HG03457 (cell line): ENCODE measurements around the gene RBFOX2.

Experiments used
- ATAC-seq: cut with Tn5 transposase; IDR thresholded peaks from one replicate; pipeline ENCODE4 v1.9.1; 2021; ENCODE audit warnings: moderate number of reproducible peaks; ENCODE audit not compliant: unreplicated experiment

Gene RBFOX2

DNA sequence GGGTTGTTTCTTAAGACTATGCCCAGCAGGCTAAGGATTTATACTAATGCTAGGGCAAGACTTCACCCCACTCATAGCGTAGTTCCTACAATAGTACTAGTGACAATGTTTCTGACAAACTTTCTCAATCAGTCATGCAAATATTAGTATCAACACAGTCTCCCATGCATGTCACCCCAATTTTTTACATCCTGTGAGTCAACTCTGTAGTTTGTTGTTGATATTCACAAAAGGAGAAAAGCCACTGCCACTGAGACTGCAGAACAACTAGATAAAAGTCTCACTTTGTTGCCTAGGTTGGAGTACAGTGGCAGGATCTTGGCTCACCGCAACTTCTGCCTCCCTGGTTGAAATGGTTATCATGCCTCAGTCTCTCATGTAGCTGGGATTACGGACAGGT lies 155.2 kb downstream of the RBFOX2 start:
- ATAC-seq: no peak

DNA sequence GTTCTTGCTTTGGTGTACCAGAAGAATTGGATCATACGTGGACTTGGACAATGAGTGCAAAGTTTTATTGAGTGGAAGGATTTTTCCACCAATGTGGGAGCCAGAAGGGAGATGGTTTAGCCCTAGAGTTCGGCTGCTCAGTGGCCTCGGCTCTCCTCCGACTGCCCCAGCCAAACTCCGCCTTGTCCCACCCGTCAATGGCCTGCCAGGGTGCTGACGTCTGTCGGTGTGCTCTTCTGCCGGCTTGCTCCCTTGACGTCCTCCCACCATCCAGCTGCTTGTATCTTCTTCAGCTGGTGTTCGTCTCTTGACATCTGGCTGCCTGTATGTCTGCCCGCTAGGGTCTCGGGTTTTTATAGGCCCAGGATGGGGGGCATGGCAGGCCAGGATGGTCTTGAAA lies 156.2 kb downstream of the RBFOX2 start:
- ATAC-seq: no peak

DNA sequence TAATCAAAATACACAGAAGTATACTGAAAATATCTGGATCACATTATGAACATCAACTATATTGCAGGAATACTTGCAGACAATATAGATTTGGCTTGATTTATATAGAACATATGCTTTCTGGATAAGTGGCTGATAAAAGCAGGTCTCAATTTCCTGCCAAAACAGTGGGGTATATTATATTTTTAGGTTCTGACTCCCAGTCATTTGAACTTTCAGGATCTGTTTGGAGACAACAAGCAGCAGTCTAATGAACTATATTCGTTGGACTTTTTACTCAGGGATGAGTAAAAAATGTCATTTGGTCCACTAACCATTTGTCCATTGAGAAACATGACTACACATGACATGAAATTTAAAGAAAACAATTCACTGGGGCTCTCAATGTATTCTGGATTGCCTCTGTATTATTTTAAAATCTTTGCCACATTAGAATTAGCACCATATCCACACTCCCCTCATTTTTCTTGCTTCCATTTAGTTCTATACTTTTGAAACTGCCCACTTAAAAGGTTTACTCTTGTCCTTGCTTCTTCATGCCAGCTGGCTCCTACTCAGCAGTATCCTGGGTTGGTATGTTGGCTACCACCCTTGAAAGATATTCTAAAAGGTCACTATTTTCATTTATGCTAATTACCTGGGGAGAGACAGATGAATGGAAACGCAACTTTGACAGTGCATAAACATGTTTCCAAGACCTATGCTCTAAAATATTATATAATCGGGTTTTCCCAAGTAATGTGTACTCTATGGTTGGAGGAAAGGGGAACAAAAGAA lies 157.9 kb downstream of the RBFOX2 start:
- no peak for ATAC-seq

DNA sequence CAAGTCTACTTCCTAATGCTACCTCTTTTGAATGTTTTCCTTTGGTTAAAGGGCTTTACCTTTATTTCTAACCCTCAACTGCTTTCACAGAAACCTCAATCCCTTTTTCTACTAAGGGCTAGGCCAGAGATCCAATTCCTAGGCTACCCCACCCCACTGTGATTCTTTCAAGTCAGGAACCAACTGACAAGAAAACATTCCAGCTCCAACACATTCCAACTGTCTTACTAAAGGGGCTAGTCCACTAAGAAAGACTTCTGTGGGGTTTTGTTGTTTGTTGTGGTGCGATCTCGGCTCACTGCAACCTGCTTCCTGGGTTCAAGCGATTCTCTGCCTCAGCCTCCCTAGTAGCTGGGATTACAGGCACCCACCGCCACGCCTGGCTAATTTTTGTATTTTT lies 159.7 kb downstream of the RBFOX2 start:
- no peak for ATAC-seq

DNA sequence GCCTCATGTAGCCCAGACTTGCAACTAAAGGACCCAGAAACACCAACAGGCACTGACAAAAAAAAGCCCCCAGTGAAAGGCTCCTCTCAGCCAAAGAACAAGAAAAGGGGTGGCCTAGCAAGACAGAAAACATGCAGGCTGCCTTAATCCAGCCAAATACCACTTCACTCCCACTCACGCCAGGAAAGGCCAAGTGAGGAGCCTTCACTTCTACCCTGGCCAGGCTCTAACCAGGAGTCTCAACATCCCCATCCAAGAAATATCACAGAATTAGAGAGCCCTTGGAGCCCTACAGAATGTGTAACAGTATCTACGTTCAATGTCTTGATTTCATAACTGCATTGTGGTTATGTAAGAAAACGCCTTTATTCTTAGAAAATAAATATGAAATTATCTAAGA lies 162.0 kb downstream of the RBFOX2 start:
- ATAC-seq: no peak

DNA sequence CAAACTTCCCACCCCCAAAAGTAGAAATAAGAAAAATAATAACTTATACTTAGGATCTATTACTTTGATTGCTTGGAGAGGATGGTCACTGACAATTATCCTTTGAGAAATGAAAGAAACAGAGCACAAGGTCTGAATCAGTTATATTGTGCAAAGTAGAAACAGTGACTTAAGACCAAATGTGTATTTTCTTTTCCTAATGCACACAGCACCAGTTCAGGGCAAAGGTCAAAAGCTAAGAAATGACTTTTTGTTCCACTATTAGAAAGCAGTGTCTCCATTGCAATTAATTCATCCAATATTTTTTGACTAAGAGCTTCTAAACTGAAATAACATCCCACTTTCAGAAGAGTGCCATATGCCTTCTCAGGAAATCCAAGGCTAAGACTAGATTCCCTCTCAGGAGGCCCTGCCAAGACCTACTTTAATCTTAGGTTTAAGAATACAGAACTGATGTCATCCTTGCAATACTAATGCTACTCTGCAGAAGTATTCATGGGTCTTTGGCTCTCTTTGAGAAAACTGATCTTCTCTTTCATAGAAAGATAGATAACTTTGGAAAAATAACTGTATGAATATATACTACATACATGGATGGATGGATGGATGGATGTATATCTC lies 164.0 kb downstream of the RBFOX2 start:
- no peak for ATAC-seq

DNA sequence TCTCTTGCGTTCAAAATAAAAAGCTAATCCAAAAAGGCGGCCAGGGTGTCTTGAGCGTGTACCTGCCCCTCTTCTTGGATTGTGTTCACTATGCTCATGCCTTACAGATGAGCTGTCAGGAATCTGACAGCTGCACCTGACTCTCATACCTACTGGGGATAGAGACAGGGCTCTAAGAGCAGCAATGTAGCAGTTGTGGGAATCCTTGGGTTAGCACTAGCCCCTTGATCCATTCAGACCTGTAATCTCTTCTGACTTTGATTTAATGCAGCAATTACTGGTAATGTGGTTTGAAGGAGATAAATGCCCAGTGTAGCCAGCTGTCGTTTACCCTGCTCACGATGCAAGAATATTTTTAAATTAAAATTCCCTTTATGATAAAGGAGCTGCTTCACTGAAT lies 165.2 kb downstream of the RBFOX2 start:
- ATAC-seq: no peak

DNA sequence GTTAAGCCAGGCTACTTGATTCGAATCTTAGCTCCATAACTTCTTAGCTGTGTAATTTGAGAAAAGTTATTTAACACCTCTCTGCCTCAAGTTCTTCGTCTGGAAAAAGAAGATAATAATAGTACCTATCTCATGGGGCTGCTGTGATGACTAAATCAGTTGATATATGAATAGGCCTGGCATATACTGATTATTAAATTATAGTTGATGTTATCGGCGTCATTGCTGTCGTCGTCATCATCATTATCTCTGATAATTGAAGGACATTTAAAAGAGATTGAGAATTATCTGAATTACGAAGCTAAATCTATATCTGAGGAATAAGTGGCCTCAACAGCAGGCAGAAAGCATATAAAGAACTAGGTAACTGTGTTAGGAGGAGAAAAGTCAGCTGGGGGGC lies 165.9 kb downstream of the RBFOX2 start:
- no peak for ATAC-seq

DNA sequence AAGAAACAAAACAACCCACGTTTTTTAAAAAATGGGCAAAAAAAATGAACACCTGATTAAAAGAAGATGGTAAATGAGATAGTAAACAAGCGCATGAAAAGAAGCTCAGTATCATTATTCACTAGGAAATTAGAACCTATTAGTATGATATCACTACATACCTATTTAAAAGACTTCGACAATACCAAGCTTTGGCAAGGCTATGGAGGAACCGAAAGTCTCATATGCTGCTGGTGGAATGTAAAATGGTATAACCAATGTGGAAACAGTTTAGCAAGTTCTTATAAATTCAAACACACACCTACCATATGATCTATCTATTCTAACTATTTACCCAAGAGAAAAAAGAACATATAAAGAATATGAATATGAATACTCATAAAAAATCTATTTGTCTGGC lies 167.2 kb downstream of the RBFOX2 start:
- ATAC-seq: no peak

DNA sequence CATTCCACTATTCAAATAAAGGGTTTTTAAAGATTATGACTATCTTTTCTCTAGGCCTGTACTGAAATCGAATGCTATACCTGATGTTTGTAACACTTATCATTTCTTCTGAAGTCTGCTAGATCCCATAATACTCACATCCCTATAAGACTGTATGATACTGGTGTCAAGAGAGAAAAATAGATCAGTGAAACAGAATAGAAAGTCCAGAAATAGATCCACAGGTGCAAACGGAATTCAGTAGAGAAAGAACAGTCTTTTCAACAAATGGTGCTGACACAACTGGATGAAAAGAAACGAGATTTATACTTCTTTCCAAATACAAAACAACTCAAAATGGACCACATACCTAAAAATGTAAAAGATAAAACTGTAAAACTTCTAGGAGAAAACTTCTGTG lies 167.8 kb downstream of the RBFOX2 start:
- ATAC-seq: no peak

DNA sequence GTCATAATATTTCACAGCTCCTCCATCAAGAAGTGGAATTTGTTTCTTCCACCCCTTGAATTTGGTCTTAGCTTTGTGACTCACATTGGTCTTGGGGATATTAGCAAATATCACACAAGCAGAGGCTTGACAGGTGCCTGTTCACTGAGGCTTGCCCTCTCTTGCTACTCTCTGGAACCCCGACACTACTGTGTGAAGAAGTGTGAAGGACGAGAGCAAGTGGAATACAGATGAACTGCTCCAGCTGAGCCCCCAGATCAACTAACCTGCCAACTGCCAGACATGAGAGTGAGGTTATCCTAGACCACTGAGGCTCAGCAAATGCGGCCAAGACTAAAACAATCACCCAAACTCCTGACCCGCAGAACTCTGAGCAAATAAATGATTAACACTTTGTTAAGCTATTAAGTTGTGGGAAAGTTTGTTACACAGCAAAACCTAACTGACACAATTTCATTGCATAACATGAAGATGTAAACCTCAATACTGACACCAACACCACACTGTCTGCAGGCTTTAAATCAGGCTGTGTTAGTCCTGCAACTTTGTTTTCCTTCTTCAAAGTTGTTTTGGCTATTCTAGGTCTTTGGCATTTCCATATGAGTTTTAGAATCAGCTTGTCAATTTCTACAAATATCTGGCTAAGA lies 168.4 kb downstream of the RBFOX2 start:
- no peak for ATAC-seq

DNA sequence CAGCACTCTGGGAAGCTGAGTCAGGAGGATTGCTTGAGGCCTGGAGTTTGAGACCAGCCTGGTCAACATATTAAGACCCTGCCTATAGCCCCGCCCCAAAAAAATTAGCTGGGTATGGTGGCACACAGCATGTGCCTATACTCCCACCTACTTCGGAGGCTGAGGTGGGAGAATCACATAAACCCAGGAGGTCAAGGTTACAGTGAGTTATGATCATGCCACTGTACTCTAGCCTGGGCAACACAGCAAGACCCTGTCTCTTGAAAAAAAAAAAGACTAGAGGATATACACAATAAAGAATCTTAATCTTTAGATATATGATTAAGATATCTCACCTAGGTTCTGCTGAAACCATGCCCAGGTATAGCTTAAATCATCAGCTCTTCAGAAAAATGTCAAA lies 174.3 kb downstream of the RBFOX2 start:
- no peak for ATAC-seq

DNA sequence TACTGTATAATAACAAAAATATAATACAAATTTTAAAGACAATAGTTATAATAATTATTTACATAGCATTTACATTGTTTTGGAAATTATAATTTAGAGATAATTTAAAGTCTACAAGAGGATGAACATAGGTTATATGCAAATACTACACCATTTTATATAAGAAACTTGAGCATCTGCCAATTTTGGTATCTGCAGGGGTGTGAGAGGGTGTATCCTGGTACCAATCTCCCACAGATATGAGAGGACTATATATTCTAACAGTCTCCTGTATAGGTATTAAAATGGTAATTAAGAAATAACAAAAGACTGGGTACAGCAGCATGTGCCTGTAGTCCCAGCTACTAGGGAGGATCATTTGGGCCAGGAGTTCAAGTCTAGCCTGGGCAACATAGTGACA lies 176.5 kb downstream of the RBFOX2 start:
- no peak for ATAC-seq

DNA sequence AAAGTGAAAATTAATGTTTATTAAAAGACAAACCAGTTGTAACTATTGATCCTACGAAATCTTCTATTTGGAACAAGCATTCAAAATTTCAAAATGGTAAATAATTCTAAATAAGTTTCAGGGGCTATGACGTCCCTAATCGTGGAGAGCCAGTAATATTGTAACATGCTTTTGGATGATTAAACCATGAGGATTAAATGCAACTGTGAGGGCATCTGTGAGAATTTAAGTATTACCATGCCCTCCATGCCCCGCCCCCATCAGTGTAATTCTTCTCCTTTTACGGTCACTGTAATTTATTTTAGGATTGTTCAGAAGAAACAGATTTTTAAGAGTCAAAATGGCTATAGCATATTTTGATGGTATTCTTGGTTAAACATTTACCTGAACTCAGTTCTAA lies 177.8 kb downstream of the RBFOX2 start:
- ATAC-seq: no peak

DNA sequence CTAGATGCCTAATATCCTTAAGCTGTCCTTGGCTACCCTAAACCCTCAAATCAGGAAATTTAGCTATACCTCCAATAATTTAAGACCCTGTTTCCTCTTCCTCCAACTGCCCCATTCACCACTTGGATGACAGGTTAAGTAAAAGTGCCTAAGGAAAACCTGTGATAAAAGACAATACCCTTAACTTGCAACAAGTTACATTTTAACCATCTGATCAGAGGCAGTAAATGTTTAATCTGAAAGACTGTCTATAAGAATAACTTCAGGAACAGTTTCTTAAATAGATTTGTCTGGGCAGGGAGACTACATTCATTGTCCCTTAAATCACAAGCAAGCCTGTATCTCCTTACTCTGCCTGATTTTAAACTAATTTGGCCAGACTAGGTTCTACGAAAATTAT lies 181.8 kb downstream of the RBFOX2 start:
- no peak for ATAC-seq

DNA sequence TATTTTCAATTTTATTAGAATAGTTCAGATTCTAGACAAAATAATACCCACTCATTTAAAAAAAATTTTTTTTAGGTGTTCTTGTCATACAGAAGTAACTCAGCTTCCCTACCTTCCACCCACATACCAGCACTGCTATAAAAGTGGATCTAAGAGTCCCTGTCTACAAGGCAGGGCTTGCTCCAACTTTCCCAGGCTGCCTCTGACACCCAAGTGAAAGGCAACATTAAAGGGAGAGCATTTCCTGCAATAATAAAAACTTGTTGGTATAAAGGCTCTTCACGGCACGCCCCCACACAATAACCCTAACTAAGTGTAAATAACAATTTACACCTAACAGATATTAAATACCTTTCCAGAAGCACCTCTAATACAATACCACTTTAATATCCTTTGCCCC lies 183.7 kb downstream of the RBFOX2 start:
- no peak for ATAC-seq

DNA sequence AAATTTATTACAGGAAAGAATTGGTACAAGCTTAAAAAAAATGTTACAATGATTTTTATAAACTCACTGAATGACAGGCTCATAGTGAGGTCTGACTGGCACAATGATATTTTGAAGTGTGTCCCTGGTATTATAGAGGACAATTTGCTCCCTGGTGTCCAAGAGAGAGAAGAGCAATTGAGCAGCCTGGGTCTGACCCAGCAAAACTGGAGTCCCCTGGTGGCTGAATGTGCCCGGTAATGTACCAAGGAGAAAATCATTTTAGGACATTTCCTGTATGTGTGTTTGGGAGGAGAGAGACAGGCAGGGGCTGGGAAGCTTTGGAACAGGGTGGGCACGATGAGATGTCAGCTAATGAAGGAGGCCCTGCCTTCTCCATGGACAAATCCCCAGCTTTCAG lies 185.7 kb downstream of the RBFOX2 start:
- ATAC-seq: no peak

DNA sequence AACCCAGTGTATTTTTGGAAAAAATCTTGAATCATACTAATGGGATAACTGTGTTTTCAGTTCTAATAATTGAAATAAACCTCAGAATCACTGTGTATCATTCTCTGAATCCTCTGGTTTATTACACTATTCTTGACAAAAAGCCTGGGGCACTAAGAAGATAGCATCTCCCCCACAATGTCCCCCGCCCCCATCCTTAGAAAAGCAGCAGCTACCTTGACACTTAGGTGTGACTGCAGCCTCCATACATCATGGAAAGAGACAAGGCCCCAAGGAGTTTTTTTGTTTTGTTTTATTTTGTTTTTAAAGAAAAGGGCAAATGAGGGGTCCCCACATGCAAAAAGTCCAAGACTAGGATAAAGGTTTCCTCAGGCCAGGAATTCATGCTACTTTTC lies 186.1 kb downstream of the RBFOX2 start:
- ATAC-seq: no peak

DNA sequence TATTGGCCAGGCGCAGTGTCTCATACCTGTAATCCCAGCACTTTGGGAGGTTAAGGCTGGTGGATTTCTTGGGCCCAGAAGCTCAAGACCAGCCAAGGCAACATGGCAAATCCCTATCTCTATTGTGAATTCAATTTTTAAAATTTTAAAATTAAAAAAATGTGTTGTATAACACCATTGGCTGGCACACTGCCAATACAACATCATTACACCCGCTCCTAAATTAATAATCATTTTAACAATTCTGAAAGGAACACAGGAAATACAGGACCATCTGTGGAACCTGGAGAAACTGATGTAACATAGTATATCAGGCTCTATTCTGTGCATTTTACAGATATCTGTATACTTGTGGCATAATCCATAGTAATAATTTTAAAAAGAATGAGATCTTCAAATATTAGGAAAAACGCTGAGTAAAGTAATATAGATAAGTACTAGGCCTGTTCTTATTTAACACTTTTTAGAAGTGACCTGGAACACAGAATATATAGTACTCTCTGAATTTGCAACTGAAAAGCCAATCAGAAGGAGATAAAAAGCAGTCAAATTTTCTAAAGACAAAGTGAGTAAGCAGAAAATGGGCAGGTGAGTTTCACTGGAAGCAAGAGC lies 186.6 kb downstream of the RBFOX2 start:
- ATAC-seq: no peak

DNA sequence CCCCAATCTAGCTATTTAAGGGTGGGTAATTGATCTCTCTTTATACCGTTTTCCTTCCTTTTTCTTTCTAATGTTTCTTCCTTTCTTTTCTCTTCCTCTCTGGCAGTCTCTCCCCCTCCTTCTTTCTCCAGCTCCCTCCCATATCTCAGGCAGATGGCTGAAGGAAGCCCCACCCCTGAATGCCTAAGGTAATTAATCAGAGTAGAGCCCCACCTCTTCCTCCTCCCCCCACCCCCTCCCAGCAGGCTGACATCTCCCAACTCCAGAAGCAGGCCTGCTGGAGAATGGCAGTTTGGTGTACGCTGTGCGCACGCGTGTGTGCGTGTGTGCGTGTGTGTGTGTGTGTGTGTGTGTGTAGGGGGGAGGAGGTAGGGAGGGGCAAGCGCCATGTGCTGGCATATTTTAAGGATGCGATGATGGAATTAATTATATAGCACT lies 188.3 kb downstream of the RBFOX2 start:
- no peak for ATAC-seq

DNA sequence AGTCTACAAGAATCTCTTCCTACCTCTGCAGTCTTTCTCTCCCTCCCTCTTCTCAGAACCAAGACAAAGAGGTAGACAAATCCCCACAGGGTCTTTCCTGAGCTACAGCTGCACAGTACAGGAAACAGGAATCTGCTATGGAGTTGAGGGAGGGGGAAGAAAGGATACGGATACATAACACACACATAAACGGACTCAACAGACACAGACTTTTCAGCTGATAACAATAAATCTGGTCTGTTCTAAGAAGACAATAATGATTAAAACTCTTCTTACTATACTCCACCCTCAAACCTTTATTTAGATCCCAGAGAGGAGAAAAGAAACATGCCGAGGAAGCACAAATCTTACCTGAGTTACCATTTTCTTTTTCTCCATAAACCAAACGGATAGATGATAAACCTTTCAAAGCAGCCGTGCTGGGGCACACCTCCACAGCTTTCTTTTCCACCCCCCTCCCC lies 188.8 kb downstream of the RBFOX2 start:
- ATAC-seq: no peak
